AG20443 (cell line): Measurements from ENCODE around the gene PNPLA2.

Source experiments
- DNase-seq: peaks from one replicate; pipeline ENCODE4 v3.0.0; 2012; ENCODE audit warnings: low spot score, mixed read lengths

The PNPLA2 gene

GRCh38 chr11:844693-845644, 26.3 kb downstream of the PNPLA2 start:
- DNase-seq = peak; percentile 92

GRCh38 chr11:845872-846495, 27.3 kb downstream of the PNPLA2 start:
- no peak for DNase-seq

GRCh38 chr11:846496-847098, 27.9 kb downstream of the PNPLA2 start:
- DNase-seq = no peak

GRCh38 chr11:847876-848275, 29.2 kb downstream of the PNPLA2 start:
- no peak for DNase-seq

GRCh38 chr11:848380-848931, 29.7 kb downstream of the PNPLA2 start:
- peak; percentile 78 for DNase-seq

GRCh38 chr11:849104-849824, 30.6 kb downstream of the PNPLA2 start:
- no peak for DNase-seq

GRCh38 chr11:849951-850774, 31.4 kb downstream of the PNPLA2 start:
- no peak for DNase-seq

GRCh38 chr11:850775-851763, 32.4 kb downstream of the PNPLA2 start:
- DNase-seq = no peak

- no peak for DNase-seq
These were observed 34.0 kb downstream of the PNPLA2 start for GRCh38 chr11:852762-853161.

- DNase-seq = no peak
These were observed 35.2 kb downstream of the PNPLA2 start for GRCh38 chr11:853682-854448.

- no peak for DNase-seq
These were observed 36.1 kb downstream of the PNPLA2 start for GRCh38 chr11:854601-855329.

- DNase-seq = no peak
These were observed 36.6 kb downstream of the PNPLA2 start for GRCh38 chr11:855330-855674.

GRCh38 chr11:855796-856195, 37.1 kb downstream of the PNPLA2 start:
- DNase-seq = no peak

GRCh38 chr11:856397-856796, 37.7 kb downstream of the PNPLA2 start:
- DNase-seq = no peak

GRCh38 chr11:858053-858761, 39.5 kb downstream of the PNPLA2 start:
- no peak for DNase-seq

- no peak for DNase-seq
These were observed 40.1 kb downstream of the PNPLA2 start for GRCh38 chr11:858762-859339.

- DNase-seq = peak; percentile 92
These were observed 40.8 kb downstream of the PNPLA2 start for GRCh38 chr11:859394-860131.
